Measurements from ENCODE around the gene INTS1.

INTS1 gene, protein sequence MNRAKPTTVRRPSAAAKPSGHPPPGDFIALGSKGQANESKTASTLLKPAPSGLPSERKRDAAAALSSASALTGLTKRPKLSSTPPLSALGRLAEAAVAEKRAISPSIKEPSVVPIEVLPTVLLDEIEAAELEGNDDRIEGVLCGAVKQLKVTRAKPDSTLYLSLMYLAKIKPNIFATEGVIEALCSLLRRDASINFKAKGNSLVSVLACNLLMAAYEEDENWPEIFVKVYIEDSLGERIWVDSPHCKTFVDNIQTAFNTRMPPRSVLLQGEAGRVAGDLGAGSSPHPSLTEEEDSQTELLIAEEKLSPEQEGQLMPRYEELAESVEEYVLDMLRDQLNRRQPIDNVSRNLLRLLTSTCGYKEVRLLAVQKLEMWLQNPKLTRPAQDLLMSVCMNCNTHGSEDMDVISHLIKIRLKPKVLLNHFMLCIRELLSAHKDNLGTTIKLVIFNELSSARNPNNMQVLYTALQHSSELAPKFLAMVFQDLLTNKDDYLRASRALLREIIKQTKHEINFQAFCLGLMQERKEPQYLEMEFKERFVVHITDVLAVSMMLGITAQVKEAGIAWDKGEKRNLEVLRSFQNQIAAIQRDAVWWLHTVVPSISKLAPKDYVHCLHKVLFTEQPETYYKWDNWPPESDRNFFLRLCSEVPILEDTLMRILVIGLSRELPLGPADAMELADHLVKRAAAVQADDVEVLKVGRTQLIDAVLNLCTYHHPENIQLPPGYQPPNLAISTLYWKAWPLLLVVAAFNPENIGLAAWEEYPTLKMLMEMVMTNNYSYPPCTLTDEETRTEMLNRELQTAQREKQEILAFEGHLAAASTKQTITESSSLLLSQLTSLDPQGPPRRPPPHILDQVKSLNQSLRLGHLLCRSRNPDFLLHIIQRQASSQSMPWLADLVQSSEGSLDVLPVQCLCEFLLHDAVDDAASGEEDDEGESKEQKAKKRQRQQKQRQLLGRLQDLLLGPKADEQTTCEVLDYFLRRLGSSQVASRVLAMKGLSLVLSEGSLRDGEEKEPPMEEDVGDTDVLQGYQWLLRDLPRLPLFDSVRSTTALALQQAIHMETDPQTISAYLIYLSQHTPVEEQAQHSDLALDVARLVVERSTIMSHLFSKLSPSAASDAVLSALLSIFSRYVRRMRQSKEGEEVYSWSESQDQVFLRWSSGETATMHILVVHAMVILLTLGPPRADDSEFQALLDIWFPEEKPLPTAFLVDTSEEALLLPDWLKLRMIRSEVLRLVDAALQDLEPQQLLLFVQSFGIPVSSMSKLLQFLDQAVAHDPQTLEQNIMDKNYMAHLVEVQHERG (N-terminal part only)

DNA sequence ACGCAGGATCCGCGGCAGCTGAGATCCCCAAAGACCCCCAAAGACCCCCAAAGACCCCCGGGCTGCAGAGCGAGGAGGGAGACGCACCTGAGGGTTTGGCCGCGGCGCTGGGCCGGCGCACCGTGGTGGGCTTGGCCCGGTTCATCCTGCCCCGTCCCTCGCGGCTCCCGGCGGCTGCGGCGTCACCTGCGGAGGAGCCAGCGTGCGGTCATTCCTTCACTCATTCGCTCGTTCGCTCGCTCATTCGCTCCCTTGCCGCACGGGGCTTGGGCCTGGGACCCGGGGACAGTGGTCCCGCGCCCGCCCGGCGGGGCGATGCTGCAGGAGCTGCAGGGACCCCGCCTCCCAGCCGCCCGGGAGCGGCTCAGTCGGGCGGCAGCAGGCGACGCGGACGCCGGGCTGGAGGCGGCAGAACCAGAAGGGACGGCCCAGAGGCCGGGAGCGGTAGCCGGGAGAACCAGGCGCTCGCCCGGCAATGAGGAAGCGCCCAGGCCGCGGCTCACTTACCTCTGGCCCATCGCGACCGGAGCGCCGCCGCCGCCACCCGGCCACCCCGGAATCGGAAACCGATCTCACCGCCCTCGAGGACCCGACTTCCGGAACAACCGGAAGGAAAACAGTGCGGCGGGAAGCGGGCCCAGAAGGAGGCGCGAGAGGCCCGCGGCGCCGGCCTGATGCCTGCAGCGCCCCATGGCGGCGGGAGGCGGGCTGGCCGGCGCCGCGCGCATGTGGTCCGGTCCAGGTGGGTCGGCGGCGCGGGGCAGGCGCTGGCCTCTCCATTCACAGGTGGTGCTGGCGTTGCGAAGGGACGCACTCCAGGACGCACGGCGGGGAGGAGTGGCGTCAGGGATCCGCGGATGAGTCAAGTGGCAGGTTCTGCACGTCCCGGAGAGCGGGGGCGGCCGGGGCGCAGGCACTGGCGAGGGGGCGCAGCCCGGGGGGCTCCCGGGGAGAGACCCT is at the start of gene INTS1:
INTS1 (minus strand) TSS at position 574 of the 960 bp plus-strand sequence; CDS start at position 145, 429 bp downstream.
- peak; percentile 35 for DNase-seq (ENCODE audit: low read depth)

DNA sequence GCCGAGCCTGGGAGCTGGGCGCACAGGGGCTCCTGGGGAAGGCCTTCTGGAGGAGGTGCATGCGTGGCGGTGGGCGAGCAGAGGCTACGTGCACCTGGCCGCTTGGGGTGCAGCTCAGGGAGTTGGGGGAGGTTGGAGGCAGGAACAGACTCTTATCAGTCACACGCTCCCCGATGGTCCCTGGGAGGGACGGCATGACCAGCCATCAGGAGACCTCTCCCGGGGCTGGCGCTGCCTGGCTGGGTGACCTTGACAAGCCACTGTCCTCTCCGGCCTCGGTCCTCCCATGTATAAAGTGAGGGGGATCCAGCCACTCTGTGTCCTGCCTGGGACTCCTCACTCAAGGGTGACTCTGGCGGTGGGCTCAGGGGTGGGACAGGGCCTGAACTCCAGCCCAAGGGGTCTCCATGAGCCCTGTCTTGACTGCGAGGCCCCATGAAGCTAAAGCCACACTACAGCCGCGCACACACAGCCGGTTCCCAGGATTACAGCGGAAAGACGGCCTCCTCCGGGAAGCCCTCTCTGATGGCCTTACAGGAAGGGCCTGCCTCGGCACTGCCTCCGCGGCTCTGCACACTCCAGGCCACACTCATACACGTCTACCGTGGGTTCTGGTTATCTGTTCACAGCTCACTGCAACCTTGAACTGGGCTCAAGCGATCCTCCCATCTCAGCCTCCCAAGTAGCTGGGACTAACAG is 49.5 kb upstream of the INTS1 start:
- DNase-seq (ENCODE audit: low read depth): no peak

DNA sequence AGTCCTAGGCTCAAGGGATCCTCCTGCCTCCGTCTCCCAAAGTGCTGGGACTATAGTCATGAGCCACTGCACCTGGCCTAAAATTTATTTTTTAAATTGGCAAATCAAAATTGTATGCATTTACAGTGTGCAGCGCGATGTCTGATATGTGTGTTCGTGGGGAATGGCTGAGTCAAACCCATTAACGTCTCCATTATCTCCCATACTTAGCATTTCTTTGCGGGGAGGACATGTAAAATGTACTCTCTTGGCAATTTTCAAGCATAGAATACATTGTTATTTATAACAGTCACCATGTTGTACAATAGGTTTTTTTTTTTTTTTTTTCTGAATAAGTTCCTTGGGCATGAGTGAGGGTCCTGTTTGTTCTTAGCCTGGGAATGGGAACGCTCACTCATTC is 48.0 kb upstream of the INTS1 start:
- no peak for DNase-seq (ENCODE audit: low read depth)

DNA sequence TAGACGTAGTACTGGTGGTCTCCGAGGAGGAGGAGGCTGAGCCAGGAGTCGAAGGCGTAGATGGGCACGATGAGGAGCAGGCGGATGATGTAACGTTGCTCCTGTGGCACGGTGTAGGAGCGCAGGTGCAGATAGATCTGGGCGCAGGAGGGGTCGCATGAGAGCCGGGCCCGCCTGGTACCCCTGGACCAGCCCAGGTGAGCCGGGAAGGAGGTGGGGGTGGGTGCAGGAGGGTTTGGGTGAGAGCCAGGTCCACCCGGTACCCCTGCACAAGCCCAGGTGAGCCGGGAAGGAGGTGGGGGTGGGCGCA is 46.6 kb upstream of the INTS1 start:
- DNase-seq (ENCODE audit: low read depth): no peak

DNA sequence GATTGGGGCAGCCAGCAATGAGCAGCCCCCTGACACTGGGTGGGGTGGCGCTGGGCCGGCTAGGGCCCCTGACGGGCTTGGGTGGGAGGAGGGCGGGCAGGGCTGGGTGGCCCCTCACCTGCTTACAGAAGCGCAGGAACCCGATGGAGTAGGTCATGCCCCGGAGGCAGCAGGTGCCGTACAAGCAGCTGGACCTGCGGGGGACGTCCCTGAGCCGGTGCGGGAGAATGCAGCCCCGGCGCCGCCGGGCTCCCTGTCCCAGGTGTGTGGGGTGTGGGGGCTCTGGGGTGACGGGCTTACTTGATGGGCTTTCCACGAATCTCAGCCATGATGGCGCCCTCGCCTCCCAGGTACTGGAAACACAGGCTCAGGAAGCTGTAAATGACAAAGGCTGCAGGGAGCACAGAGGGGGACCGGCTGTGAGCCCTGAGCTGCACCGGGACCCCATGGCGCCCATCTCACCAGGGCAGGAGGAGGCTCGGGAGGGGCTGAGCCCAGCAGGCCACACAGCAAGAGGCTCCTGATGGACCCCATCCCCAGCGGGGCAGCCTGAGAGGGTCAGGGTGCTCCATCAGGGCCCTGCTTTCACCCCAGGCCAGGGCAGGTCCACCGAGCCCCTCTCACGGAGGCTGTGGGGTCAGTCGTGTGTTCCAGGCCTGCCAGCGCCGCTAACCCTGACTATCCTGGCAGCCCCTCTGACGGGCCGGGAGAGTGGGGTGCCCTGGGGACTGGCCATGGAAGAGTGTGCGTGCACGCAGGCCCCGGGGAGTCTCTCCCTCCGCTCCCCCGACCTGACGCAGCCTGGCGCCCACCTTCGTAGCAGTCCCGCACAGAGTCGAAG is 46.0 kb upstream of the INTS1 start:
- DNase-seq (ENCODE audit: low read depth): no peak

DNA sequence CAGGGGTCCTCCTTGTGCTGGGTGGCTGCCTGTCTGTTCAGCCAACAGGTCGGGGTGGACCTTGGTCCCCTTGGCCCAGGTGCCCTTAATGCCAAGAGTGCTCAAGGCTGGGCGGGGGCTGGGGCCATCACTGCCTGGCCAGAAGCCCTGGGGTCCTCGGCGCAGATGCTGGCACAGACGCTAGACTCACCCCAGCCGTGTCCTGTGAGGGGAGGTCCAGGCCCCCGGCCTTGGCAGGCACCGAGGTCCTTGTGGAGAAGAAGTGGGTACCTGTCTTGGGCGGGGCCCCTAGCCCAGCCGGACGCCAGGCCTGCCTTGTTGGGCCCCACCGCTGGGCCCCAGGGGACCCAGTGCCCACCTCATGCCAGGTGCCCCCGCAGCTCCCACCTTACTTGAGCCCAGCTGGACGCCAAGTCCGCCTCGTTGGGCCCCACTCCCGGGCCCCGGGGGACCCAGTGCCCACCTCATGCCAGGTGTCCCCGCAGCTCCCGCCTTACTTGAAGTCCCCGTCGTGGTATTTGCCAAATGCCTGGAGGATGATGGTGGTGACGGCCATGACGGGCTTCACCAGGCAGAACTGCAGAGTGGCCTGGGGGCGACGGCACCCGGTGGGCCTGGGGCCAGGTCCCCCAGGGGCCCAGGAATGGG is 45.3 kb upstream of the INTS1 start:
- no peak for DNase-seq (ENCODE audit: low read depth)

DNA sequence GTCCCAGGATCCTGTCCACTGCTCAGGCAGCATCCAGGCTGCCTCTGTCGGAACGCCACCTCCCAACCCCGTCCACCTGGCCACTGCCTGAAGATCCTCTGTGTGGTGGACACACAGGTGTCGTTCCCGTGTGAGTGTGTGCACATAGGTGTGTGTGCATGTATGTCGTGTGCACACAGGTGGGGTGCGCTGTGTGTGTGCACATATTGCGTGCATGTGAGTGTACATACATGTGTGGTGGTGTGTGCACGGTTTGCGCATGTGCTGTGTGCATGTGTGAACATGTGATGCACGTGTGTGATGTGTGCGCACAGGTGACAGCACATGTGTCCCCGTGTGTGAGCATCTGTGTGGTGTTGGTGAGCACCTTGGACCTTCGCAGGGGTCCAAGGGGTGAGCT is 44.8 kb upstream of the INTS1 start:
- DNase-seq (ENCODE audit: low read depth): no peak

DNA sequence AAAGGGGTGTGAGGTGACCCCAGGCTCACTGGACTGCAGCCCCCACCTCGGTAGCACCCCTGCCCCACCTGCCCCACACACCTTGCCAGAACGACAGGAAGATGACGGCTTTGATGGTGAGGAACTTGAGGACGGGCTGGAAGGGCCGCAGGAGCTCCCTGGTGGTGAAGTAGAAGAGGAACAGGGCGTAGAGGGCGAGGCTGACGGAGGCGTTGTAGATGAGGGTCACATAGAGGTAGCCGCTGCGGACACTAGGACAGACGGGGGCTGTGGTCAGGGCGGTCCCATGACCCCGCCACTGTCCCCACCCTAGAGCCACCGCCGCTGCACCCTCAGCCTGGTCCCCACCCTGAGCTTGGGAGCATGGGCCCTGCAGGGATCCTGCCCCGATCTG is 44.2 kb upstream of the INTS1 start:
- DNase-seq (ENCODE audit: low read depth): no peak

DNA sequence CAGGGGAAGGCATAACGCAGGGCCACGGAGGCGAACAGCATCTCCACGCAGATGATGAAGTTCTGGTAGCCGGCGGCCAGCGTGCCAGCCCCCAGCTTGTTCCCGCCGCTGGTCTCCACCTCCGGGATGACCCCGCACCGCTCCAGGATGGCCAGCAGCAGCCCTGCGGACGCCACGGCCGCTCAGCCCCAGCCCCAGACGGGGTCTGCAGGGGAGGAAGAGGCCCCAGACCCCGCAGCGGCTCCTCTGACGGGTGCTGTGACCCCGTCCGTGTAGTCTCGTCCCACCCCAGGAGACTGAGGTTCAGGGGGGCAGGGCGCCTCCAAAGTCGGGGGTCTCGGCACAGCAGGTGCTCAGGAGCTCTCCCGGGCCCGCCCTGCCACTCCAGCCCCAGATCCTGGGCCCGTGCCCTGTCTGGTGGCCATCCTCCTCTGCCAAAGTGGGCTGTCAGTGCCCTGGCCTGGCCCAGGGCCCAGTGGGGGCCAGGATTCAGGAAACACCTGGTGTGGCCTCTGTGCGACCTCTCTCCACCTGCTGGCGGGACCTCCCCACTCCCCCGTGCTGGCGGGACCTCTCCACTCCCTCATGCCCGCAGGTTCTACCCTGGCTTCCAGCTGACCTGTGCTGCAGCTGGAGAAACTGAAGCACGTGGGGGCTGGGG is 43.7 kb upstream of the INTS1 start:
- DNase-seq (ENCODE audit: low read depth): no peak

DNA sequence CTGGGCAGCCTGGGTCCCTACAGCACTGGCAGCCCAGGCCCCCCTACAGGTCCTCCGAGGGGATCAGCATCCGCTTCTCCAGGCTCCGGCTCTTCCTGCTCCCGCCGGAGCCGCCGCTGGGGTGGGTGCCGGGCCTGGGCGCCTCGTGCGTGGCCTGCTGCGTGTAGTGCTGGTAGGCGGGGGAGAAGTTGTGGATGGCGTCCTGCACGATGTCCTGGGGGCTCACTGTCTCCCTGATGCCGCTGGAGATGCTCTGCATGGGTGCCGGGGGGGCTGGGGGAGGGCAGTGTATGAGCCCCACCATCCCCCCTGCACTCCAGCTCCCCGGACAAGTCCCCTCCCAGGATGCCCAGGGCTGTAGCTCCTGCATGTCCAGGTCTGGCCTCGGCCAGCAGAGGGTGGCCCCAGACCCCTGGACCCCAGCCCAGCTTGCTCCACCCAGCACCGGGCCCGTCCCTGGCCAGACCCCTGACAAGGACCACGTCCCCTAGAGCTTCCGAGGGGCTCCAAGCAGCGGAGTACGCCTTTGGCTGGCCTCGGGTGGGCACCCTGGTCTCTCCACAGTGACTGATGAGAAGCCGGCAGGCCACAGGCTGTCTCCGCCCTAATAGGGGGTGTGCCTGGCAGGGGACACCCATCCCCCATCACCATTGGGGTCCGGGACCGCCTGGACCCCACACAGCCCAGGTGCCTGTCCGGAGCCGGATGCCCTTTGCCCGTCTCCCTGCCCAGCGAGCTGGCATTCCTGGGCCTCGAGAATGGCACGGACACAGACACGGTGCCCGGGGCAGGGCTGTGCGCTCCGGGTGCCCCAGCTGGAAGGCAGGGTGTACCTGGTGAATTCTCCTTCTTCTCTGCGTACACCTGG is 43.0 kb upstream of the INTS1 start:
- no peak for DNase-seq (ENCODE audit: low read depth)

DNA sequence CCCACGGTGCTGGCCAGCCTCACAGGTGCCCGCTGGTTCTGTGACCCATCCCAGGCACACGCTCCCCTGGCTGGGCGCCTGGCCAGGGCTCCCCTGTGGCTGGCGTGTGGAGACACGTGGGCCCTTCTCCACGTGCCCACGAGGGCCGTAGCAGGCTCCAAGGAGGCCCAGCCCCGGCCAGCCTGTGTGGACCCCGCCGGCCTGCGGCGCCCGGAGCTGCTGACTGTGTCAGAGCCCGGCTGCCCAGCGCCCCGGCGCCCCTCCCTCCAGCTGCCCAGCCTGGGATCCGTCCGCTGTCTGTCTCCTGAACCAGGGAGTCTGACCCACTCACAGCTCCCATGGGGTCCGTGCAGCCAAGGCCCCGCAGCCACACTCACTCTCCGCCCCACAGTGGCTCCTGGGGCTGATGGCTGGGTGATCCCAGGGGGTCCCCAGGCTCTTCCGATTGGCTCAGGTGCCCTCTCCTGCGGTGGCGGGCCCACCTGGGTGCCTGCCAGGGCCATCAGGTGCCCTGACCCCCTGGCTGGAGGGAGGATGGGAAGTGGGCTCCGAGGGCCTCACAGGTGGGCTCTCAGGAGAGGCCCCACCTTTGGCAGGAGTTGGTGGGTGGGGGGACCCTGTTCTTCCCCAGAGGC is 42.2 kb upstream of the INTS1 start:
- DNase-seq (ENCODE audit: low read depth): no peak

DNA sequence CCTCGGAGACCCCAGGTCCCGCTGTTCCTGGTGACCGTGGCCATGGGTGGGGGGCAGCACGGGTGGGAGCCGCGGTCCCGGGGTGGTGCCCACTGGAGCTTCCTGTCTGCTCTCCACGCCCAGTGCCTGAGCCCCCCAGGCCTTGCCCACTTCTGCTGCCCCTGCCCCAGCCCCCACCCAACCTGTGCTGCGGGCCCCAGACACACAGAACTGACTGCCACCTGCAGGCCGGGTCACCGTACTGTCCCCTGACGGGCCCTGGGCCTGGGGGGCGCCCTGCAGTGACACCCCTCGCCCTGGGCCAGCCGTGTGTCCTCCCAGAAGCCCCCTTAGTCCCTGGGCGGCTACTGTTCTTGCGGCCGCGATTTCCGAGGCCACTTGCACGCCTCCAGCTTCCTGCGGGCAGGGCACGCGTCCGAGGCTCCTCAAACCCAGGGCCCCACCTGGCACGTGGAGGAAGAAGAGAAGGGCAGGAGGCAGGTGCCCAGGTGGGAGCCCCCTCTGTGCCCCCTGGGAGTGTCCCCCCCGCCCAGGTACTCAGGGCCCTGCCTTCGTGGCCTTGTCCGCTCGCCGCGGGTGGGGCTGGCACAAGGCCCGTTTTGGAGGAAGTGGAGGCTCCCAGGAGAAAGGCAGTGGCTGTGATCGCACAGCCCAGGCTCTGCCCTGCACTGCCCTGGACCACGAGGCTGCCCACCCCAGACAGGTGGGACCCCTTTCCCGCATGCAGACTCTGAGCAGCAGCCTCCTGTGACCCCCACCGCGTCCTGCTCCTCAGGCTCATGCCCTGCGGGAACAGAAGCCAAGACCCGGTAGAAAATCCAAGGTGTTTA is 41.4 kb upstream of the INTS1 start:
- no peak for DNase-seq (ENCODE audit: low read depth)

DNA sequence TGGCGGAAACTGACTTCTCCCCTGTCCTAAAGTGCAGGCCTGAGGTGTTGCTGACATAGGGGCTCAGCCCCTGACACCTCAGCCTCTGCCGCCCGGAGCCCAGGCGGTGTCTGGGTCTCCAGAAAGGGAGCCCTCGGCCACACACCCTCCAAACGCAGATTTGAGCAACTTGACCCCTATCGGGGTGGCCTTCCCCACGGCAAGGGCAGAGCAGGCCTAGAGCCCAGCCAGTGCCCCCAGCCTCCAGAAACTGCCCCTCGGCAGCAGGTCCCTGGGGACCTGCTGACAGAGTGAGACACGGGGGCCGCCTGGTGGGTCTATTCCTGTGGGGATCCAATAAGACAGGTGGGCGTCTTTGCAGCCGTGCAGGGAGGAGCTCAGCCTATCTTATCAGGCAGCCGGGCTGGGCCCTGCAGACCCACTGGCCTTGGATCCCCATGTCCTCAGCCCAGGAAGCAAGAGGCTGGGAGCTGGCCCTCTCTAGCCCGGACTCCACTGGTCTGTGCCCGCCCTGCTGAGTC is 40.8 kb upstream of the INTS1 start:
- DNase-seq (ENCODE audit: low read depth): no peak

DNA sequence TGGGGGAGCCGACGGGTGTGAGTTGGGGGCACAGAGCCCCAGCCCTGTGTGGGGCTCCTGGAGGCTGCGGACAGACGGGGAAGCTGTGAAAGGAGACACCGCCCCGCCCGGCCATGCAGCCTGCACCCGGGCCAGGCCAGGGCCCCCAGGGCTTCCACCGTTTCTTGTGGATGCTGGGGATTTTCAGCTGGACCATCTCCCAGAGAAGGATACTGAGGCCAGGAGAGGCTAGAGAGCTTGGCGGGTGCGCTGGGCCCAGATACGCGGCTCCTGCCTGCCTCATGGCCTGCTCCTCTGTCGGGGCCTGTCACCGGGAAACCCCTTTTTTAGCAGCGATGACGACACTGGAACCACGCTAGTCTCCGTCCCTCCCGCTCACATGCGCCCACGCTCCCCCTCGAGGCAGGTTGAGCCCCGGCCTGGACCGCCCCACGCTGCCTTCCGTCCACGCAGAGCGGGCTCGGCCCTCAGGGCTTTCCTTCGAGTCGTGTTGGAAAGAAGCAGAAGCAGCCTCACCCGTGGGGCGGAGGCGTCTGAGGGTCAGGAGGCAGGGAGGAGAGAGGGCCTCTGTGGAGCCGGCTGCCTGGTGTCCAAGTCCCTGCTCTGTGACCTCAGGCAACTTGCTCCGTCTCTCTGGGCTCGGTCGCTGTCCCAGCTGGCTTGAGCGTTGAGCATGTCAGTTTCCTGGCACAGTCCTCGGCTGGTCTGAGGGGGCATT is 40.1 kb upstream of the INTS1 start:
- no peak for DNase-seq (ENCODE audit: low read depth)

DNA sequence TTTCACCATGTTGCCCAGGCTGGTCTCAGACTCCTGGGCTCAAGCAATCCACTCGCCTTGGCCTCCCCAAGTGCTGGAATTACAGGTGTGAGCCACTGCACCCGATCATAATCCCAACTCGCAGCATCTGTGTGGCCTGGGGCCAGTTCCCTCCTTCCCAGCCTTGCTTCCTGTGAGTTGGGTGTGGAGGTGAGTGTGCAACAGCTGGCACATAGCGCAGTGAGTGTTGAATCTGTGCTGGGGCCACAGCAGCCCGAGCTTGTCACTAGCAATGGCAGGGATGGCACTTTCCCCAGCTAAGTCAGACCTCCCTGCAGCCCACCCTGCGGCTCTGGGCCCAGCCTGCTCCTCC is 39.6 kb upstream of the INTS1 start:
- DNase-seq (ENCODE audit: low read depth): no peak

All from GM04503 (cell line).